Endothelial cell (in vitro differentiated cells): ENCODE data around the gene RDH12. TPM values are rescaled to one million over a fixed set of nuclear protein-coding genes. Genes with fewer than 3 reads are reported as not detected.
"Not testable (repeated sequence)": the region's sequence is repeated elsewhere in the genome, so short reads cannot be mapped to it uniquely, and the experiment has no call there.

Experiments
- DNase-seq: peaks from one replicate; pipeline ENCODE4 v3.0.0; 2021; ENCODE audit warnings: low spot score
- H3K27ac Mint-ChIP-seq: one replicate; pipeline ENCODE4 v1.8.0; 2021; ENCODE audit warnings: mixed read lengths, inconsistent platforms; ENCODE audit not compliant: unreplicated experiment
- H3K27me3 Mint-ChIP-seq: one replicate; pipeline ENCODE4 v1.8.0; 2021; ENCODE audit warnings: mild to moderate bottlenecking, moderate library complexity, mixed read lengths, inconsistent platforms; ENCODE audit not compliant: unreplicated experiment
- H3K36me3 Mint-ChIP-seq: one replicate; pipeline ENCODE4 v1.8.0; 2021; ENCODE audit warnings: mild to moderate bottlenecking, low read depth, mixed read lengths, inconsistent platforms; ENCODE audit not compliant: unreplicated experiment
- H3K4me1 Mint-ChIP-seq: one replicate; pipeline ENCODE4 v1.8.0; 2021; ENCODE audit warnings: mild to moderate bottlenecking, mixed read lengths, inconsistent platforms; ENCODE audit not compliant: unreplicated experiment
- H3K4me3 Mint-ChIP-seq: one replicate; pipeline ENCODE4 v1.8.0; 2021; ENCODE audit warnings: mild to moderate bottlenecking, mixed read lengths, inconsistent platforms; ENCODE audit not compliant: unreplicated experiment
- H3K9me3 Mint-ChIP-seq: one replicate; pipeline ENCODE4 v1.8.0; 2021; ENCODE audit warnings: mixed read lengths, inconsistent platforms; ENCODE audit not compliant: unreplicated experiment
- total RNA-seq: library from RNA; stranded (reverse); fragmentation: NEBNext Ultra II Directional; extraction: Animal tissue kit (Norgen Biotek cat#: 25700); gene quantifications from one replicate; pipeline ENCODE4 v1.2.1, GENCODE V29; 2021; ENCODE audit not compliant: unreplicated experiment
- TF ChIP-seq, protein P1 (sequence below): fragments of 200-600 bp; sonication (generic); IDR thresholded peaks from one replicate; pipeline ENCODE4 v1.5.0; 2021; ENCODE audit warnings: antibody characterized with exemption; ENCODE audit not compliant: unreplicated experiment

The RDH12 gene
- total RNA-seq, 1 donor from 2014 or later = 0.44 TPM

GRCh38 chr14:67717048-67717447 is 15.4 kb downstream of the RDH12 start:
- H3K9me3 Mint-ChIP-seq = no peaks in the 10 kb centered on the region
- H3K27me3 Mint-ChIP-seq = peaks cover 1% of the 10 kb centered on the region
- TF ChIP-seq, protein P1, sequence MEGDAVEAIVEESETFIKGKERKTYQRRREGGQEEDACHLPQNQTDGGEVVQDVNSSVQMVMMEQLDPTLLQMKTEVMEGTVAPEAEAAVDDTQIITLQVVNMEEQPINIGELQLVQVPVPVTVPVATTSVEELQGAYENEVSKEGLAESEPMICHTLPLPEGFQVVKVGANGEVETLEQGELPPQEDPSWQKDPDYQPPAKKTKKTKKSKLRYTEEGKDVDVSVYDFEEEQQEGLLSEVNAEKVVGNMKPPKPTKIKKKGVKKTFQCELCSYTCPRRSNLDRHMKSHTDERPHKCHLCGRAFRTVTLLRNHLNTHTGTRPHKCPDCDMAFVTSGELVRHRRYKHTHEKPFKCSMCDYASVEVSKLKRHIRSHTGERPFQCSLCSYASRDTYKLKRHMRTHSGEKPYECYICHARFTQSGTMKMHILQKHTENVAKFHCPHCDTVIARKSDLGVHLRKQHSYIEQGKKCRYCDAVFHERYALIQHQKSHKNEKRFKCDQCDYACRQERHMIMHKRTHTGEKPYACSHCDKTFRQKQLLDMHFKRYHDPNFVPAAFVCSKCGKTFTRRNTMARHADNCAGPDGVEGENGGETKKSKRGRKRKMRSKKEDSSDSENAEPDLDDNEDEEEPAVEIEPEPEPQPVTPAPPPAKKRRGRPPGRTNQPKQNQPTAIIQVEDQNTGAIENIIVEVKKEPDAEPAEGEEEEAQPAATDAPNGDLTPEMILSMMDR = no peak
- peaks cover 4% of the 10 kb centered on the region for H3K4me1 Mint-ChIP-seq
- no peaks in the 10 kb centered on the region for H3K36me3 Mint-ChIP-seq
- no peak overlapping the region for H3K4me3 Mint-ChIP-seq
- no peak for DNase-seq
- no peak overlapping the region for H3K27ac Mint-ChIP-seq

DNA sequence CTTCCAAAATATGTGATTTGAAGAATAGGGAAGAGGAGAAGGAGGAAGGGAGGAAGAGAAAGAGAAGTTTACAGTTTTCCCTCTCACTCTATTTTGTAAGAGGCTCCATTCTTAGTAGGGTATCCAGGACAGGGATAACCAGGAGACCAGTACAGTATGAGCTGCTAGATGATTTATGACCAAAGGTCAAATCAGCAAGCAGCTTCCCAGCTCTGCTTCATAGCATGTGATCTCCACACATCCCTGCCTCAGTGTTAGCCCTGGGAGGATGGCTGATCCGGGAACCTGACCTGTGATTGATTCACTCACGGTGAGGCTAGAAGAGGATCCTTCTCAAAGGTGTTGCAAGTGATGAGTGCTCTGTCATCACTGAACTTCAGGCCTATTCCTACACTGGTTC is 16.6 kb downstream of the RDH12 start:
- Mint-ChIP-seq H3K27me3 (peaks cover 1% of the 10 kb centered on the region), H3K36me3 (no peaks in the 10 kb centered on the region), H3K9me3 (no peaks in the 10 kb centered on the region), H3K4me3 (no peak overlapping the region), H3K27ac (no peak overlapping the region), H3K4me1 (peaks cover 12% of the 10 kb centered on the region)
- TF ChIP-seq, protein P1 = no peak
- DNase-seq = no peak

GRCh38 chr14:67719385-67719784 is 17.7 kb downstream of the RDH12 start:
- peaks cover 12% of the 10 kb centered on the region for H3K4me1 Mint-ChIP-seq
- not testable (repeated sequence) for H3K9me3 Mint-ChIP-seq, H3K36me3 Mint-ChIP-seq, H3K4me3 Mint-ChIP-seq, DNase-seq, H3K27me3 Mint-ChIP-seq, H3K27ac Mint-ChIP-seq

GRCh38 chr14:67719866-67720265 is 18.2 kb downstream of the RDH12 start:
- peaks cover 12% of the 10 kb centered on the region for H3K4me1 Mint-ChIP-seq
- no peak overlapping the region for H3K4me3 Mint-ChIP-seq
- no peaks in the 10 kb centered on the region for H3K36me3 Mint-ChIP-seq
- TF ChIP-seq, protein P1 = no peak
- peaks cover 2% of the 10 kb centered on the region for H3K27me3 Mint-ChIP-seq
- DNase-seq = no peak
- no peaks in the 10 kb centered on the region for H3K9me3 Mint-ChIP-seq
- no peak overlapping the region for H3K27ac Mint-ChIP-seq

DNA sequence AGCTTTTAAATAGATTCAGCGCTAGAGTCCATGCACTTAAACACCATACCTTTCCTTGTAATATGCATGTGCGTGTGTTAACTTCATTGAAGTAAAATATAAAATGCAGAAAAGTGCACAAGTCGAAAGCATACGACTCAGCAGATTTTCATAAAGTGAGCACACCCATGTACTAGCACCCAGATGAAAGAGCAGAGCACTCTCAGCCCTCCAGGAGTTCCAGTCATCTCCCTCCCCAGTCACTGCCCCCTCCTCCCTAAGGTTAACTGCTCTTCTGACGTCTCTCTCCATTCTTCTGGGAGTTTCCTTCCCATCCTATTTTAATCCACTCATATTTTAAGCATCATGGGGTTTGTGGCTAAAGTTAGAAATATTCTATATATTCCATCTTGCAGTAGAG is 20.2 kb downstream of the RDH12 start:
- Mint-ChIP-seq H3K4me1 (peaks cover 12% of the 10 kb centered on the region), H3K27me3 (peaks cover 2% of the 10 kb centered on the region), H3K27ac (no peak overlapping the region), H3K36me3 (no peaks in the 10 kb centered on the region), H3K9me3 (no peaks in the 10 kb centered on the region), H3K4me3 (no peak overlapping the region)
- TF ChIP-seq, protein P1 = no peak
- DNase-seq = no peak

DNA sequence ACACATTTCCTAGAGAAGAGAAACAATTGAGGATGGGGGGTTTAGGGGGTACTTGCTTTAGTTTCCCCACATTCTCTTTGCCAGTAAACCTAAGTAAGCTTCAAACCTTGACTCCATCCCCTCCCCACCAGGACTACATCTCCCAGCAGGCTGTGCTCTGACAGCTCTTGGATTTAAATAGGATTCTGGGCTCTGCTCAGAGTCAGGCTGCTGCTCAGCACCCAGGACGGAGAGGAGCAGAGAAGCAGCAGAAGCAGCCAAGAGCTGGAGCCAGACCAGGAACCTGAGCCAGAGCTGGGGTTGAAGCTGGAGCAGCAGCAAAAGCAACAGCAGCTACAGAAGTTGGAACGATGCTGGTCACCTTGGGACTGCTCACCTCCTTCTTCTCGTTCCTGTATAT is 20.6 kb downstream of the RDH12 start:
- no peak overlapping the region for H3K4me3 Mint-ChIP-seq
- no peaks in the 10 kb centered on the region for H3K36me3 Mint-ChIP-seq
- peaks cover 12% of the 10 kb centered on the region for H3K4me1 Mint-ChIP-seq
- no peak for DNase-seq
- TF ChIP-seq, protein P1 = no peak
- H3K27me3 Mint-ChIP-seq = peaks cover 2% of the 10 kb centered on the region
- no peak overlapping the region for H3K27ac Mint-ChIP-seq
- H3K9me3 Mint-ChIP-seq = no peaks in the 10 kb centered on the region
